GM23338 (cell line): ENCODE data around the gene GM2A. TPM values are rescaled to one million over a fixed set of nuclear protein-coding genes. Genes with fewer than 3 reads are reported as not detected.

Experiments
- ATAC-seq: fragments of 200-7000 bp; cut with Tn5 transposase; 3 replicates; pipeline ENCODE4 v1.9.1; 2020
- DNase-seq: peaks from one replicate; pipeline ENCODE4 v3.0.0-alpha.2; 2015; ENCODE audit warnings: low spot score
- H2AFZ ChIP-seq: fragments of 200-600 bp; sonication (generic); 2 replicates; pipeline ENCODE4 v1.8.0; 2016; ENCODE audit warnings: antibody characterized with exemption, mild to moderate bottlenecking, moderate library complexity
- H3F3A ChIP-seq: fragments of 200-600 bp; sonication (generic); replicated peaks from 2 replicates; pipeline ENCODE4 v1.8.0; 2017; ENCODE audit warnings: antibody characterized with exemption, mixed run types, low read depth
- H3K27ac ChIP-seq: fragments of 200-600 bp; sonication (generic); 2 replicates; pipeline ENCODE4 v1.6.1; 2016; ENCODE audit warnings: low read depth
- H3K27me3 ChIP-seq: fragments of 200-600 bp; sonication (generic); 2 replicates; pipeline ENCODE4 v1.8.0; 2016; ENCODE audit warnings: mild to moderate bottlenecking, mixed run types, moderate library complexity; ENCODE audit not compliant: insufficient read depth
- H3K36me3 ChIP-seq: fragments of 200-600 bp; sonication (generic); 2 replicates; pipeline ENCODE4 v1.8.0; 2016; ENCODE audit warnings: mild to moderate bottlenecking; ENCODE audit not compliant: insufficient read depth
- H3K4me1 ChIP-seq: fragments of 200-600 bp; sonication (generic); 2 replicates; pipeline ENCODE4 v1.8.0; 2016; ENCODE audit warnings: mild to moderate bottlenecking, moderate library complexity; ENCODE audit not compliant: insufficient read depth
- H3K4me2 ChIP-seq: fragments of 200-600 bp; sonication (generic); 2 replicates; pipeline ENCODE4 v1.7.1; 2017; ENCODE audit warnings: mixed run types
- H3K4me3 ChIP-seq: fragments of 200-600 bp; sonication (generic); 2 replicates; pipeline ENCODE4 v1.6.1; 2016; ENCODE audit warnings: mixed run types
- H3K79me2 ChIP-seq: fragments of 200-600 bp; sonication (generic); replicated peaks from 2 replicates; pipeline ENCODE4 v1.8.0; 2017; ENCODE audit warnings: mild to moderate bottlenecking; ENCODE audit not compliant: insufficient read depth
- H3K9me2 ChIP-seq: fragments of 200-600 bp; sonication (generic); 2 replicates; pipeline ENCODE4 v1.8.0; 2017; ENCODE audit not compliant: insufficient read depth
- H4K20me1 ChIP-seq: fragments of 200-600 bp; sonication (generic); replicated peaks from 2 replicates; pipeline ENCODE4 v1.8.0; 2017; ENCODE audit warnings: mild to moderate bottlenecking; ENCODE audit not compliant: insufficient read depth
- H3K27ac Mint-ChIP-seq: 2 replicates; pipeline ENCODE4 v1.8.0; 2020; ENCODE audit warnings: inconsistent platforms, mild to moderate bottlenecking, moderate library complexity, mixed read lengths
- H3K27me3 Mint-ChIP-seq: 3 replicates; pipeline ENCODE4 v1.8.0; 2022; ENCODE audit warnings: low read depth, mild to moderate bottlenecking, moderate library complexity, mixed read lengths, inconsistent platforms; ENCODE audit not compliant: insufficient read depth, poor library complexity
- H3K36me3 Mint-ChIP-seq: 3 replicates; pipeline ENCODE4 v1.8.0; 2021; ENCODE audit warnings: low read depth, mild to moderate bottlenecking, inconsistent platforms, moderate library complexity, mixed read lengths
- H3K4me1 Mint-ChIP-seq: 3 replicates; pipeline ENCODE4 v1.8.0; 2020; ENCODE audit warnings: mild to moderate bottlenecking, inconsistent platforms, mixed read lengths
- H3K4me3 Mint-ChIP-seq: 3 replicates; pipeline ENCODE4 v1.8.0; 2021; ENCODE audit warnings: moderate library complexity, mild to moderate bottlenecking, inconsistent platforms, mixed read lengths
- H3K9me3 Mint-ChIP-seq: 3 replicates; pipeline ENCODE4 v1.8.0; 2020; ENCODE audit warnings: moderate library complexity, mild to moderate bottlenecking, inconsistent platforms, mixed read lengths
- CREB1 ChIP-seq: fragments of 250-450 bp; sonication (Bioruptor Pico); IDR thresholded peaks from 2 replicates; pipeline ENCODE4 v1.5.0; 2020; ENCODE audit warnings: low read depth, mild to moderate bottlenecking, moderate library complexity
- EZH2 ChIP-seq: fragments of 200-600 bp; sonication (generic); IDR thresholded peaks from one replicate; pipeline ENCODE4 v1.8.0; 2017; ENCODE audit warnings: antibody characterized with exemption, mild to moderate bottlenecking, low read depth; ENCODE audit not compliant: unreplicated experiment
- EZH2phosphoT487 ChIP-seq: fragments of 200-600 bp; sonication (generic); IDR thresholded peaks from one replicate; pipeline ENCODE4 v1.8.1; 2018; ENCODE audit warnings: antibody characterized with exemption; ENCODE audit not compliant: unreplicated experiment
- JUNB ChIP-seq: IDR thresholded peaks from one replicate; pipeline ENCODE4 v1.6.1; 2016; ENCODE audit warnings: antibody characterized with exemption; ENCODE audit not compliant: unreplicated experiment
- POLR2AphosphoS5 ChIP-seq: IDR thresholded peaks from 2 replicates; pipeline ENCODE4 v1.6.1; 2016; ENCODE audit warnings: antibody characterized with exemption, low read depth
- STAT1 ChIP-seq: IDR thresholded peaks from one replicate; pipeline ENCODE4 v1.6.1; 2016; ENCODE audit warnings: antibody characterized with exemption; ENCODE audit not compliant: unreplicated experiment
- ZNF114 ChIP-seq: fragments of 250-450 bp; sonication (Bioruptor Pico); IDR thresholded peaks from 2 replicates; pipeline ENCODE4 v1.5.0; 2020; ENCODE audit warnings: mild to moderate bottlenecking, moderate library complexity
- polyA plus RNA-seq: library from polyadenylated mRNA; unstranded; fragments of >200 nt; fragmentation: Nextera tagmentation; extraction: Ambion mirVana; gene quantifications from 2 replicates; pipeline ENCODE4 v1.2.1, GENCODE V29; 2016
- total RNA-seq: library from RNA; depleted of rRNA; stranded (reverse); fragments of >200 nt; shearing (Covaris generic); gene quantifications from 2 replicates; pipeline ENCODE4 v1.2.3, GENCODE V29; 2014
- TF ChIP-seq, protein P1 (sequence below), 2 experiments: fragments of 200-600 bp in 1 of 2; sonication (generic) in 1 of 2; conservative IDR thresholded peaks; 2 replicates each; pipeline versions ENCODE4 v1.5.1 to v1.6.1; 2016 to 2017; ENCODE audit warnings: antibody characterized with exemption in 2 of 2, low read depth in 2 of 2, mild to moderate bottlenecking in 2 of 2, moderate library complexity in 1 of 2

Gene GM2A
- total and polyA plus RNA-seq, 2 experiments from 2014 or later, result 9.8 to 27.8 TPM

DNA sequence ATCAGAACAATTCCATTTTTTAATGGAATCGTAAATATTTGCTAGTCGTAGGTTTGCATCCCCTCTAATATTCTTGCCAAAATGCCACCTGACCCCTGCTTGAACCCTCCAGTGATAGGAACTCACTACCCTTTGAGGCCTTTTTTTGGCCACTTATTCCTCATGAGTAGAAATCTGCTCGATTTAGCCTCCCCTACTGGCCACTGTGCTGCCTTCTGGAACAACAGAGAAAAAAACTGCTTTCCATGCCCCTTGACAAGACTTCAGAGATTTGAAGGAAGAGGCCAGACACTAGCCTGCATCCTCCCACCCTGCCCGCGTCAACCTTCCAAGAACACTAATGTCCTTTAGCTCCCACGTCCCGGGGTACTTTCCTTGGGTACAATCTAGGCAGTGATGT lies 33.2 kb upstream of the GM2A start:
- TF ChIP-seq JUNB, result no peak
- TF ChIP-seq, protein P1, sequence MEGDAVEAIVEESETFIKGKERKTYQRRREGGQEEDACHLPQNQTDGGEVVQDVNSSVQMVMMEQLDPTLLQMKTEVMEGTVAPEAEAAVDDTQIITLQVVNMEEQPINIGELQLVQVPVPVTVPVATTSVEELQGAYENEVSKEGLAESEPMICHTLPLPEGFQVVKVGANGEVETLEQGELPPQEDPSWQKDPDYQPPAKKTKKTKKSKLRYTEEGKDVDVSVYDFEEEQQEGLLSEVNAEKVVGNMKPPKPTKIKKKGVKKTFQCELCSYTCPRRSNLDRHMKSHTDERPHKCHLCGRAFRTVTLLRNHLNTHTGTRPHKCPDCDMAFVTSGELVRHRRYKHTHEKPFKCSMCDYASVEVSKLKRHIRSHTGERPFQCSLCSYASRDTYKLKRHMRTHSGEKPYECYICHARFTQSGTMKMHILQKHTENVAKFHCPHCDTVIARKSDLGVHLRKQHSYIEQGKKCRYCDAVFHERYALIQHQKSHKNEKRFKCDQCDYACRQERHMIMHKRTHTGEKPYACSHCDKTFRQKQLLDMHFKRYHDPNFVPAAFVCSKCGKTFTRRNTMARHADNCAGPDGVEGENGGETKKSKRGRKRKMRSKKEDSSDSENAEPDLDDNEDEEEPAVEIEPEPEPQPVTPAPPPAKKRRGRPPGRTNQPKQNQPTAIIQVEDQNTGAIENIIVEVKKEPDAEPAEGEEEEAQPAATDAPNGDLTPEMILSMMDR (conservative IDR thresholded peaks at IDR 0.05; ENCODE audit: low read depth in 2 of 2), result peak; percentile 49 to 55
- Histone ChIP-seq H3F3A (no peaks in the 10 kb centered on the region), H3K27me3 (peaks cover 5% of the 10 kb centered on the region; the same call in 1 of the 2 replicates), H3K79me2 (no peaks in the 10 kb centered on the region), H2AFZ (no peak overlapping the region), H3K4me2 (no peak overlapping the region), H3K27ac (no peak overlapping the region), H4K20me1 (no peaks in the 10 kb centered on the region), H3K4me1 (peaks cover 8% of the 10 kb centered on the region; the same call in 1 of the 2 replicates), H3K9me2 (no peaks in the 10 kb centered on the region), H3K36me3 (no peaks in the 10 kb centered on the region), H3K4me3 (no peak overlapping the region)
- Mint-ChIP-seq H3K36me3 (no peaks in the 10 kb centered on the region; the same call in 2 of the 3 replicates), H3K27me3 (peaks cover 12% of the 10 kb centered on the region), H3K27ac (no peak overlapping the region), H3K9me3 (no peaks in the 10 kb centered on the region), H3K4me3 (no peak overlapping the region), H3K4me1 (peaks cover 8% of the 10 kb centered on the region)
- ATAC-seq (no peak), DNase-seq (peak; percentile 48)

DNA sequence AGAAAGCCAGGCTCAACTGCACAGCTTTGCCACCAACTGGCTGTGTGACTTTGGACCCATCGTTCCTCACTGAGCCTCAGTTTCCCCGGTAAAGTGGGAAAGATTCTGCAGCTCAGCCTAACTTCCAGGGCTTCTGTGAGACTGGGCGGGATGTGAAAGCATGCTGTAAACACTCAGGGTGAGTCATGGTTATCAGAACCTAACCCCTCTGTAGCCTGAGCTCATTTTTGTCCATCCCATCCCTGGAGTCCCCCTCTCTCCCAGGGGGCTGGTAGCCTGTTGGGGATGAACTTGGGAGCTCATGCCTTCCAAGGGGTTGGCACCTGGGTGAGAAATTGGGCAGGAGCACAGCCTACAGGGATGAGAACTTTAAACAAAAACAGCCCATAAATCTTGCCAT lies 31.4 kb upstream of the GM2A start:
- peaks cover 18% of the 10 kb centered on the region for H3K4me1 ChIP-seq
- ATAC-seq, result no peak

More for the DNA sequence above, 31.4 kb upstream of the GM2A start:
- no peak for DNase-seq
- Mint-ChIP-seq H3K4me1 (peaks cover 14% of the 10 kb centered on the region), H3K36me3 (no peaks in the 10 kb centered on the region; the same call in 2 of the 3 replicates), H3K9me3 (no peaks in the 10 kb centered on the region), H3K27me3 (peaks cover 12% of the 10 kb centered on the region), H3K27ac (no peak overlapping the region), H3K4me3 (no peak overlapping the region)
- H3K4me2 ChIP-seq, result no peak overlapping the region
- no peaks in the 10 kb centered on the region for H3K79me2 ChIP-seq
- no peak overlapping the region for H2AFZ ChIP-seq
- no peaks in the 10 kb centered on the region for H3K9me2 ChIP-seq
- H3K27ac ChIP-seq, result no peak overlapping the region
- H3K4me3 ChIP-seq, result no peak overlapping the region
- TF ChIP-seq ZNF114 (CRISPR knock-in tag) (no peak), EZH2phosphoT487 (no peak), STAT1 (no peak), EZH2 (no peak), CREB1 (no peak), POLR2AphosphoS5 (no peak)
- TF ChIP-seq, protein P1 (conservative IDR thresholded peaks at IDR 0.05; ENCODE audit: low read depth in 2 of 2), result no peak
- no peaks in the 10 kb centered on the region for H4K20me1 ChIP-seq
- H3K36me3 ChIP-seq, result no peaks in the 10 kb centered on the region
- H3F3A ChIP-seq, result no peaks in the 10 kb centered on the region
- H3K27me3 ChIP-seq, result peaks cover 5% of the 10 kb centered on the region; the same call in 1 of the 2 replicates
